Stimulated activated CD8-positive, alpha-beta memory T cell treated with anti-CD3 and anti-CD28 coated beads, Interleukin-7, amount 100 ng/mL, for 48 hours (primary cell): ENCODE data around the gene LIN52.

Experiments used
- DNase-seq, 2 donors: peaks; one replicate each; pipeline ENCODE4 v3.0.0-alpha.2; 2020; ENCODE audit warnings: low read depth in 1 of 2; ENCODE audit errors: extremely low read depth in 1 of 2

Gene LIN52

GRCh38 chr14:74223016-74223415 lies 138.3 kb downstream of the LIN52 start:
- no peak for DNase-seq

- DNase-seq, result no peak
Measured at GRCh38 chr14:74231784-74232183, 147.0 kb downstream of the LIN52 start.

GRCh38 chr14:74235017-74235416 lies 150.3 kb downstream of the LIN52 start:
- no peak for DNase-seq

- DNase-seq, result no peak
Measured at GRCh38 chr14:74237441-74237840, 152.7 kb downstream of the LIN52 start.

- DNase-seq, result no peak
Measured at GRCh38 chr14:74238974-74239847, 154.5 kb downstream of the LIN52 start, which contains the start of gene VSX2. Gene VSX2 (plus strand): TSS chr14:74239449. CDS start chr14:74239562, 113 bp downstream.

GRCh38 chr14:74239848-74240793 lies 155.4 kb downstream of the LIN52 start:
- DNase-seq, result no peak

- no peak for DNase-seq
Measured at GRCh38 chr14:74240794-74241651, 156.3 kb downstream of the LIN52 start.

GRCh38 chr14:74241652-74242017 lies 156.9 kb downstream of the LIN52 start:
- DNase-seq, result no peak

- DNase-seq, result no peak
Measured at GRCh38 chr14:74242021-74242779, 157.4 kb downstream of the LIN52 start.

GRCh38 chr14:74242780-74243042 lies 158.0 kb downstream of the LIN52 start:
- DNase-seq, result no peak

GRCh38 chr14:74243051-74243450 lies 158.3 kb downstream of the LIN52 start:
- DNase-seq, result no peak

- no peak for DNase-seq
Measured at GRCh38 chr14:74244115-74244514, 159.4 kb downstream of the LIN52 start.

GRCh38 chr14:74245292-74245691 lies 160.5 kb downstream of the LIN52 start:
- no peak for DNase-seq

- DNase-seq, result no peak
Measured at GRCh38 chr14:74246542-74246941, 161.8 kb downstream of the LIN52 start.

GRCh38 chr14:74248017-74248416 lies 163.3 kb downstream of the LIN52 start:
- no peak for DNase-seq

- no peak for DNase-seq
Measured at GRCh38 chr14:74249433-74250375, 164.9 kb downstream of the LIN52 start.
